Activated CD8-positive, alpha-beta memory T cell treated with anti-CD3 and anti-CD28 coated beads, Interleukin-2, amount 10 ng/mL, durations not matched to agents 7 days and 5 days (primary cell): ENCODE measurements around the gene CNOT3. TPM values are rescaled to one million over a fixed set of nuclear protein-coding genes. Genes with fewer than 3 reads are reported as not detected.

ENCODE experiments used
- ATAC-seq: fragments of 150-1000 bp; cut with Tn5 transposase; one replicate; pipeline ENCODE4 v1.10.0; 2021; ENCODE audit warnings: moderate library complexity
- CTCF ChIA-PET: fragments of 350-600 bp; sonication (Branson Sonifier 250); formaldehyde crosslinking; loops from one replicate; lab custom pipeline; 2021; ENCODE audit warnings: antibody characterized with exemption; lab: Charles Lee
- DNase-seq: peaks from one replicate; pipeline ENCODE4 v3.0.0-alpha.2; 2020
- H3K27ac Mint-ChIP-seq: one replicate; pipeline ENCODE4 v1.8.0; 2021; ENCODE audit warnings: mild to moderate bottlenecking, mixed read lengths
- H3K27me3 Mint-ChIP-seq: one replicate; pipeline ENCODE4 v1.8.0; 2021; ENCODE audit warnings: mixed read lengths
- H3K36me3 Mint-ChIP-seq: one replicate; pipeline ENCODE4 v1.8.0; 2021; ENCODE audit warnings: mild to moderate bottlenecking, mixed read lengths
- H3K4me1 Mint-ChIP-seq: one replicate; pipeline ENCODE4 v1.8.0; 2021; ENCODE audit warnings: mixed read lengths
- H3K4me3 Mint-ChIP-seq: one replicate; pipeline ENCODE4 v1.8.0; 2021; ENCODE audit warnings: mild to moderate bottlenecking, moderate library complexity, mixed read lengths
- H3K9me3 Mint-ChIP-seq: one replicate; pipeline ENCODE4 v1.8.0; 2022; ENCODE audit warnings: low read depth, mixed read lengths
- total RNA-seq, 2 experiments: library from RNA; stranded (reverse); gene quantifications; one replicate each; pipeline ENCODE4 v1.2.3, GENCODE V29; 2021

The CNOT3 gene
- total RNA-seq, 2 experiments from 2014 or later: 67.5 to 83.1 TPM

- DNase-seq (no peak), ATAC-seq (no peak)
- H3K4me1 Mint-ChIP-seq: no peaks in the 10 kb centered on the region
- no peak overlapping the region for H3K27ac Mint-ChIP-seq
- H3K4me3 Mint-ChIP-seq: no peak overlapping the region
- no peaks in the 10 kb centered on the region for H3K9me3 Mint-ChIP-seq
- H3K27me3 Mint-ChIP-seq: no peaks in the 10 kb centered on the region
- H3K36me3 Mint-ChIP-seq: peaks cover 42% of the 10 kb centered on the region
- CTCF ChIA-PET: no interaction called here
Measured at GRCh38 chr19:54147676-54148075, 10.1 kb downstream of the CNOT3 start.

- ATAC-seq (no peak), DNase-seq (no peak)
- Mint-ChIP-seq H3K4me3 (no peak overlapping the region), H3K27me3 (no peaks in the 10 kb centered on the region), H3K27ac (no peak overlapping the region), H3K9me3 (no peaks in the 10 kb centered on the region), H3K4me1 (no peaks in the 10 kb centered on the region), H3K36me3 (peaks cover 43% of the 10 kb centered on the region)
- CTCF ChIA-PET: no interaction called here
Measured at GRCh38 chr19:54148158-54148557, 10.6 kb downstream of the CNOT3 start.

- Mint-ChIP-seq H3K4me3 (no peak overlapping the region), H3K4me1 (peaks cover 3% of the 10 kb centered on the region), H3K36me3 (peaks cover 39% of the 10 kb centered on the region), H3K27me3 (no peaks in the 10 kb centered on the region), H3K27ac (peak overlapping the region; percentile 1), H3K9me3 (no peaks in the 10 kb centered on the region)
- CTCF ChIA-PET: interaction anchor here (0.9 to 1.5 kb wide), 3 partner anchors 11 to 12 kb away, joined by 3 to 4 read pairs (median 3); partner anchors contain the start of genes CNOT3 and LENG1
- ATAC-seq: no peak
- no peak for DNase-seq
Measured at GRCh38 chr19:54149021-54149812, 11.7 kb downstream of the CNOT3 start.

- no peak overlapping the region for H3K4me3 Mint-ChIP-seq
- no peak overlapping the region for H3K27ac Mint-ChIP-seq
- CTCF ChIA-PET: no interaction called here
- no peaks in the 10 kb centered on the region for H3K9me3 Mint-ChIP-seq
- DNase-seq (no peak), ATAC-seq (no peak)
- H3K27me3 Mint-ChIP-seq: no peaks in the 10 kb centered on the region
- peaks cover 36% of the 10 kb centered on the region for H3K36me3 Mint-ChIP-seq
- peaks cover 14% of the 10 kb centered on the region for H3K4me1 Mint-ChIP-seq
Measured at GRCh38 chr19:54151362-54152035, 13.9 kb downstream of the CNOT3 start.

- DNase-seq: no peak
- no peak overlapping the region for H3K4me3 Mint-ChIP-seq
- ATAC-seq: no peak
- H3K4me1 Mint-ChIP-seq: peaks cover 17% of the 10 kb centered on the region
- peaks cover 40% of the 10 kb centered on the region for H3K36me3 Mint-ChIP-seq
- CTCF ChIA-PET: no interaction called here
- no peaks in the 10 kb centered on the region for H3K27me3 Mint-ChIP-seq
- no peak overlapping the region for H3K27ac Mint-ChIP-seq
- no peaks in the 10 kb centered on the region for H3K9me3 Mint-ChIP-seq
Measured at GRCh38 chr19:54152267-54152666, 14.7 kb downstream of the CNOT3 start.

GRCh38 chr19:54152878-54153524 is 15.4 kb downstream of the CNOT3 start:
- no peak for DNase-seq
- no peak overlapping the region for H3K4me3 Mint-ChIP-seq
- no peak for ATAC-seq
- H3K27me3 Mint-ChIP-seq: no peaks in the 10 kb centered on the region
- H3K36me3 Mint-ChIP-seq: peaks cover 40% of the 10 kb centered on the region
- no peak overlapping the region for H3K27ac Mint-ChIP-seq
- CTCF ChIA-PET: no interaction called here
- H3K4me1 Mint-ChIP-seq: peaks cover 21% of the 10 kb centered on the region
- no peaks in the 10 kb centered on the region for H3K9me3 Mint-ChIP-seq

- Mint-ChIP-seq H3K27me3 (no peaks in the 10 kb centered on the region), H3K4me1 (peaks cover 29% of the 10 kb centered on the region), H3K9me3 (no peaks in the 10 kb centered on the region), H3K27ac (no peak overlapping the region), H3K4me3 (no peak overlapping the region), H3K36me3 (peaks cover 40% of the 10 kb centered on the region)
- ATAC-seq (no peak), DNase-seq (no peak)
- CTCF ChIA-PET: no interaction called here
Measured at GRCh38 chr19:54153731-54154326, 16.3 kb downstream of the CNOT3 start.

- H3K9me3 Mint-ChIP-seq: no peaks in the 10 kb centered on the region
- CTCF ChIA-PET: no interaction called here
- peaks cover 37% of the 10 kb centered on the region for H3K36me3 Mint-ChIP-seq
Measured at GRCh38 chr19:54154603-54155345, 17.2 kb downstream of the CNOT3 start.

GRCh38 chr19:54155694-54156093 is 18.1 kb downstream of the CNOT3 start:
- H3K4me3 Mint-ChIP-seq: no peak overlapping the region
- DNase-seq: no peak
- H3K36me3 Mint-ChIP-seq: peaks cover 36% of the 10 kb centered on the region

More at GRCh38 chr19:54154603-54155345, 17.2 kb downstream of the CNOT3 start:
- Mint-ChIP-seq H3K27ac (peak overlapping the region; percentile 74), H3K4me1 (peaks cover 34% of the 10 kb centered on the region), H3K27me3 (no peaks in the 10 kb centered on the region), H3K4me3 (no peak overlapping the region)
- ATAC-seq: no peak
- peak; percentile 68 for DNase-seq

GRCh38 chr19:54156490-54156889 is 18.9 kb downstream of the CNOT3 start:
- DNase-seq (no peak), ATAC-seq (no peak)
- Mint-ChIP-seq H3K27me3 (no peaks in the 10 kb centered on the region), H3K36me3 (peaks cover 30% of the 10 kb centered on the region), H3K4me1 (peaks cover 49% of the 10 kb centered on the region), H3K27ac (no peak overlapping the region), H3K4me3 (no peak overlapping the region), H3K9me3 (no peaks in the 10 kb centered on the region)
- CTCF ChIA-PET: no interaction called here

More at GRCh38 chr19:54155694-54156093, 18.1 kb downstream of the CNOT3 start:
- Mint-ChIP-seq H3K4me1 (peaks cover 43% of the 10 kb centered on the region), H3K9me3 (no peaks in the 10 kb centered on the region), H3K27ac (no peak overlapping the region), H3K27me3 (no peaks in the 10 kb centered on the region)
- CTCF ChIA-PET: no interaction called here
- ATAC-seq: no peak

- no peak for ATAC-seq
- DNase-seq: no peak
- peaks cover 53% of the 10 kb centered on the region for H3K4me1 Mint-ChIP-seq
- H3K27me3 Mint-ChIP-seq: no peaks in the 10 kb centered on the region
- H3K36me3 Mint-ChIP-seq: peaks cover 27% of the 10 kb centered on the region
- H3K27ac Mint-ChIP-seq: no peak overlapping the region
- H3K4me3 Mint-ChIP-seq: no peak overlapping the region
- no peaks in the 10 kb centered on the region for H3K9me3 Mint-ChIP-seq
- CTCF ChIA-PET: interaction anchor here (1.3 kb wide), 1 partner anchor 16 kb away, joined by 3 read pairs; no protein-coding TSS in a partner anchor
Measured at GRCh38 chr19:54156953-54157352, 19.4 kb downstream of the CNOT3 start.

- CTCF ChIA-PET: interaction anchor here (0.6 to 3.1 kb wide), 12 partner anchors 9 to 327 kb away, joined by 3 to 17 read pairs (median 4); partner anchors contain the start of genes CNOT3, MBOAT7, PRPF31 and RPS9
- Mint-ChIP-seq H3K27ac (peak overlapping the region; percentile 98), H3K36me3 (peaks cover 21% of the 10 kb centered on the region), H3K27me3 (no peaks in the 10 kb centered on the region), H3K9me3 (no peaks in the 10 kb centered on the region), H3K4me1 (peaks cover 64% of the 10 kb centered on the region), H3K4me3 (peak overlapping the region; percentile 95)
- ATAC-seq (no peak), DNase-seq (peak; percentile 58)
Measured at GRCh38 chr19:54158812-54159351, 21.3 kb downstream of the CNOT3 start.
